H1 (cell line): Measurements from ENCODE around the gene ACACA. TPM values are rescaled to one million over a fixed set of nuclear protein-coding genes. Genes with fewer than 3 reads are reported as not detected.

Experiments
- CTCF ChIA-PET: fragments of 300-600 bp; sonication (Branson Sonifier 250); formaldehyde crosslinking; loops from one replicate; lab custom pipeline; 2021; ENCODE audit not compliant: partially characterized antibody; lab: Charles Lee
- POLR2A ChIA-PET: fragments of 300-600 bp; sonication (Branson Sonifier 250); formaldehyde crosslinking; loops from one replicate; lab custom pipeline; 2021; ENCODE audit warnings: inconsistent platforms; ENCODE audit not compliant: partially characterized antibody; lab: Charles Lee
- DNase-seq, 2 experiments: peaks; one replicate each; pipeline versions ENCODE4 v3.0.0 to v3.0.0-alpha.2; 2010 to 2022; ENCODE audit warnings: low spot score in 2 of 2, low read depth in 1 of 2, mixed read lengths in 1 of 2
- FAIRE-seq: peaks from 2 replicates; lab custom pipeline; 2011; peaks lifted over from hg19 to GRCh38; lab: Jason Lieb, UNC
- H2AFZ ChIP-seq: 2 replicates; pipeline ENCODE4 v1.8.1; 2012; ENCODE audit warnings: low read length, inconsistent platforms
- H2AK5ac ChIP-seq: 2 replicates; pipeline ENCODE4 v1.6.1; 2013; ENCODE audit warnings: low read depth, low read length
- H2BK120ac ChIP-seq: replicated peaks from 2 replicates; pipeline ENCODE3; 2013; ENCODE audit warnings: low read depth, low read length, inconsistent platforms
- H2BK12ac ChIP-seq: 2 replicates; pipeline ENCODE4 v1.6.1; 2013; ENCODE audit warnings: low read depth, low read length
- H2BK15ac ChIP-seq: 2 replicates; pipeline ENCODE4 v1.6.1; 2013; ENCODE audit warnings: low read length
- H2BK20ac ChIP-seq: 2 replicates; pipeline ENCODE4 v1.6.1; 2013; ENCODE audit warnings: low read length
- H2BK5ac ChIP-seq: 2 replicates; pipeline ENCODE4 v1.6.1; 2013; ENCODE audit warnings: low read depth, low read length
- H3K14ac ChIP-seq: 2 replicates; pipeline ENCODE4 v1.6.1; 2013; ENCODE audit warnings: inconsistent platforms; ENCODE audit not compliant: insufficient read length
- H3K18ac ChIP-seq: 2 replicates; pipeline ENCODE4 v1.6.1; 2013; ENCODE audit warnings: low read length; ENCODE audit errors: extremely low read depth
- H3K23ac ChIP-seq: 2 replicates; pipeline ENCODE4 v1.6.1; 2013; ENCODE audit warnings: inconsistent platforms; ENCODE audit not compliant: insufficient read length
- H3K23me2 ChIP-seq: 2 replicates; pipeline ENCODE4 v1.6.1; 2013; ENCODE audit warnings: low read depth, low read length
- H3K27ac ChIP-seq: 2 replicates; pipeline ENCODE4 v1.6.1; 2011; ENCODE audit warnings: low read depth, low read length, inconsistent platforms
- H3K27me3 ChIP-seq, 4 experiments: replicated peaks in 1 of 4; 1 replicate in 1 of 4; 2 replicates in 3 of 4; pipeline versions ENCODE4 v1.6.1 to v1.8.1; 2011 to 2013; ENCODE audit warnings: low read length in 3 of 4, mild to moderate bottlenecking in 3 of 4, inconsistent platforms in 2 of 4, mixed read lengths in 2 of 4, moderate library complexity in 1 of 4; ENCODE audit not compliant: control insufficient read depth in 3 of 4, insufficient read depth in 3 of 4; ENCODE audit errors: extremely low read depth in 1 of 4
- H3K36me3 ChIP-seq, 4 experiments: 2 replicates each; pipeline versions ENCODE4 v1.6.1 to v1.8.1; 2011 to 2013; ENCODE audit warnings: mild to moderate bottlenecking in 4 of 4, low read length in 3 of 4, moderate library complexity in 2 of 4, control low read depth in 1 of 4, inconsistent platforms in 1 of 4; ENCODE audit not compliant: insufficient read depth in 4 of 4, control insufficient read depth in 2 of 4
- H3K4ac ChIP-seq: replicated peaks from 2 replicates; pipeline ENCODE3; 2013; ENCODE audit warnings: low read length, low read depth, mixed read lengths, inconsistent platforms; ENCODE audit not compliant: insufficient read length
- H3K4me1 ChIP-seq, 4 experiments: replicated peaks in 1 of 4; 1 replicate in 1 of 4; 2 replicates in 3 of 4; pipeline versions ENCODE4 v1.6.1 to v1.8.1; 2011 to 2013; ENCODE audit warnings: low read length in 3 of 4, inconsistent platforms in 2 of 4, mixed read lengths in 1 of 4; ENCODE audit not compliant: insufficient read depth in 4 of 4, control insufficient read depth in 3 of 4
- H3K4me2 ChIP-seq, 2 experiments: 2 replicates each; pipeline versions ENCODE4 v1.6.1 to v1.8.1; 2011 to 2013; ENCODE audit warnings: low read depth in 2 of 2, low read length in 2 of 2, control low read depth in 1 of 2, inconsistent platforms in 1 of 2, mild to moderate bottlenecking in 1 of 2; ENCODE audit not compliant: insufficient read depth in 1 of 2
- H3K4me3 ChIP-seq, 4 experiments: fragments of 200-600, 300-600 bp in 1 of 4; sonication (generic), shearing (Covaris generic), sonication (Bioruptor Twin) in 1 of 4; 2 replicates each; pipeline versions ENCODE4 v1.5.1 to v1.8.1; 2011 to 2016; ENCODE audit warnings: low read length in 4 of 4, low read depth in 3 of 4, control low read depth in 2 of 4, inconsistent platforms in 2 of 4, mild to moderate bottlenecking in 2 of 4, mixed read lengths in 1 of 4, moderate library complexity in 1 of 4; ENCODE audit not compliant: insufficient read depth in 2 of 4; ENCODE audit errors: extremely low read depth in 1 of 4
- H3K56ac ChIP-seq: replicated peaks from 2 replicates; pipeline ENCODE3; 2013; ENCODE audit warnings: low read depth, mild to moderate bottlenecking, mixed read lengths, low read length, inconsistent platforms; ENCODE audit not compliant: insufficient read length
- H3K79me1 ChIP-seq: 2 replicates; pipeline ENCODE4 v1.6.1; 2013; ENCODE audit warnings: low read depth, low read length, control low read depth
- H3K79me2 ChIP-seq, 2 experiments: 2 replicates each; pipeline versions ENCODE4 v1.6.1 to v1.8.1; 2012 to 2013; ENCODE audit warnings: low read length in 2 of 2, mild to moderate bottlenecking in 2 of 2, inconsistent platforms in 1 of 2; ENCODE audit not compliant: insufficient read depth in 2 of 2, control insufficient read depth in 1 of 2
- H3K9ac ChIP-seq, 4 experiments: replicated peaks in 1 of 4; 1 replicate in 1 of 4; 2 replicates in 3 of 4; pipeline versions ENCODE4 v1.6.1 to v1.8.1; 2011 to 2013; ENCODE audit warnings: low read depth in 3 of 4, low read length in 3 of 4, control low read depth in 2 of 4, mild to moderate bottlenecking in 2 of 4, moderate library complexity in 2 of 4, inconsistent platforms in 1 of 4; ENCODE audit errors: extremely low read depth in 1 of 4
- H3K9me3 ChIP-seq, 2 experiments: 2 replicates each; pipeline versions ENCODE4 v1.6.1 to v1.8.1; 2012 to 2013; ENCODE audit warnings: mild to moderate bottlenecking in 2 of 2, moderate library complexity in 2 of 2, control low read depth in 1 of 2, inconsistent platforms in 1 of 2, low read depth in 1 of 2, low read length in 1 of 2, mixed read lengths in 1 of 2; ENCODE audit not compliant: insufficient read depth in 2 of 2
- H4K20me1 ChIP-seq, 2 experiments: replicated peaks in 1 of 2; 2 replicates each; pipeline versions ENCODE3 to v1.8.1; 2011 to 2013; ENCODE audit warnings: inconsistent platforms in 2 of 2, low read length in 2 of 2, mild to moderate bottlenecking in 1 of 2; ENCODE audit not compliant: insufficient read depth in 2 of 2, control insufficient read depth in 1 of 2
- H4K5ac ChIP-seq: 2 replicates; pipeline ENCODE4 v1.6.1; 2013; ENCODE audit warnings: low read length, low read depth, mixed read lengths, inconsistent platforms; ENCODE audit not compliant: insufficient read length
- H4K8ac ChIP-seq: 2 replicates; pipeline ENCODE4 v1.8.0; 2013; ENCODE audit warnings: mild to moderate bottlenecking, moderate library complexity, low read length, inconsistent platforms; ENCODE audit not compliant: insufficient read depth; ENCODE audit errors: extremely low read depth
- H4K91ac ChIP-seq: replicated peaks from 2 replicates; pipeline ENCODE3; 2013; ENCODE audit warnings: low read length, mixed read lengths, inconsistent platforms; ENCODE audit not compliant: insufficient read length
- CEBPB ChIP-seq: IDR thresholded peaks from 2 replicates; pipeline ENCODE4 v1.6.1; 2012; ENCODE audit warnings: low read depth, low read length
- SUZ12 ChIP-seq: fragments of 200-600 bp; sonication (generic); IDR thresholded peaks from 2 replicates; pipeline ENCODE4 v1.6.1; 2012; ENCODE audit warnings: mild to moderate bottlenecking, inconsistent platforms, low read length, moderate library complexity, mixed read lengths
- WGBS, 2 experiments: shearing (Covaris generic) in 1 of 2; methylation state at CpG; one replicate each; pipeline versions ENCODE4 v1.1.6 to v1.1.7; 2013 to 2015; ENCODE audit warnings: low lambda C conversion rate in 2 of 2, mixed read lengths in 2 of 2, inconsistent platforms in 1 of 2, low coverage in 1 of 2, missing lambda C conversion rate in 1 of 2; ENCODE audit not compliant: insufficient replicate concordance in 2 of 2, insufficient coverage in 1 of 2, insufficient read length in 1 of 2; ENCODE audit errors: extremely low coverage in 1 of 2, missing lambda C conversion rate in 1 of 2; 5-methylcytosine and 5-hydroxymethylcytosine counted together
- polyA plus RNA-seq, 7 experiments: library from polyadenylated mRNA; depleted of rRNA in 3 of 7; stranded (reverse) in 5 of 7; unstranded in 2 of 7; fragments of >200 nt in 5 of 7; fragments of 200-250 nt in 2 of 7; gene quantifications; 1 replicate in 5 of 7; 2 replicates in 1 of 7; 4 replicates in 1 of 7; pipeline versions ENCODE4 v1.2.1 to v1.2.3, GENCODE V29; 2011 to 2013; ENCODE audit warnings: missing spikeins in 2 of 7, mixed read lengths in 2 of 7
- total RNA-seq: library from RNA; stranded (reverse); fragmentation: NEBNext Ultra II Directional; extraction: Animal tissue kit (Norgen Biotek cat#: 25700); gene quantifications from 2 replicates; pipeline ENCODE4 v1.2.1, GENCODE V29; 2021

Gene ACACA
- total and polyA plus RNA-seq, 2 of the 8 experiments (the other 6 are each of a cell fraction or from before 2014, with no cell fraction given) = 74.0 to 160 TPM

GRCh38 chr17:37340804-37341203 is 65.8 kb downstream of the ACACA start:
- Histone ChIP-seq H2BK120ac (no peak overlapping the region), H2BK15ac (no peak overlapping the region), H3K4ac (no peak overlapping the region), H2AFZ (no peak overlapping the region), H2BK20ac (no peak overlapping the region), H3K36me3 (peaks cover 0 to 13% (median 3%) of the 10 kb centered on the region in 4 experiments; a peak in 6 of 8 replicates), H2BK5ac (no peak overlapping the region), H4K91ac (no peak overlapping the region), H3K27ac (no peak overlapping the region), H3K14ac (no peak overlapping the region), H3K23me2 (no peaks in the 10 kb centered on the region), H3K4me2 (no peak overlapping the region), H3K56ac (no peak overlapping the region), H3K9me3 (no peaks in the 10 kb centered on the region), H3K4me3 (no peak overlapping the region), H4K5ac (no peak overlapping the region), H2AK5ac (no peak overlapping the region), H2BK12ac (no peak overlapping the region), H4K20me1 (peaks cover 0 to 6% of the 10 kb centered on the region in 2 experiments), H3K27me3 (no peaks in the 10 kb centered on the region), H3K79me2 (peaks cover 6 to 84% of the 10 kb centered on the region in 2 experiments; a peak in 3 of 4 replicates), H3K4me1 (peaks cover 0 to 7% (median 3%) of the 10 kb centered on the region in 4 experiments; a peak in 4 of 7 replicates), H3K9ac (no peak overlapping the region), H4K8ac (no peak overlapping the region), H3K18ac (no peak overlapping the region), H3K79me1 (peaks cover 2% of the 10 kb centered on the region), H3K23ac (no peak overlapping the region)
- WGBS, 2 experiments = 88% methylated on average over 2 of the region's 2 CpGs; no CpG with 5 or more reads in 1 of the 2 experiments
- no peak for FAIRE-seq
- DNase-seq = no peak
- CTCF ChIA-PET = interaction anchor here (0.8 kb wide), 1 partner anchor 41 kb away, joined by 3 read pairs; no protein-coding TSS in a partner anchor
- POLR2A ChIA-PET = interaction anchor here (0.7 to 1.2 kb wide), 2 partner anchors 17 to 97 kb away, joined by 3 to 4 read pairs; no protein-coding TSS in a partner anchor
- no peak for TF ChIP-seq CEBPB
- TF ChIP-seq SUZ12 = no peak
